ENCODE measurements around the gene KRTAP19-1.
"Not testable (repeated sequence)": the region's sequence is repeated elsewhere in the genome, so short reads cannot be mapped to it uniquely, and the experiment has no call there.

The KRTAP19-1 gene

GRCh38 chr21:30480145-30480544, at the start of gene KRTAP19-1:
Gene KRTAP19-1, minus strand, starts transcription at chr21:30480367. Its CDS starts 50 bp downstream, at chr21:30480317.
- FAIRE-seq (no peak), DNase-seq (ENCODE audit: extremely low spot score, insufficient read length, low read depth) (no peak)

GRCh38 chr21:30518876-30519275, 38.7 kb upstream of the KRTAP19-1 start:
- DNase-seq (ENCODE audit: extremely low spot score, insufficient read length, low read depth) (no peak), FAIRE-seq (no peak)

- DNase-seq (ENCODE audit: extremely low spot score, insufficient read length, low read depth) = no peak
- no peak for FAIRE-seq
Observed at GRCh38 chr21:30515681-30516080, 35.5 kb upstream of the KRTAP19-1 start.

GRCh38 chr21:30505621-30506205, 25.5 kb upstream of the KRTAP19-1 start:
- not testable (repeated sequence) for FAIRE-seq; DNase-seq (ENCODE audit: extremely low spot score, insufficient read length, low read depth)

- no peak for DNase-seq (ENCODE audit: extremely low spot score, insufficient read length, low read depth)
- FAIRE-seq = no peak
Observed at GRCh38 chr21:30502041-30502440, 21.9 kb upstream of the KRTAP19-1 start, which contains the start of gene KRTAP19-5. Gene KRTAP19-5, minus strand, starts transcription at chr21:30502141. Its CDS starts 51 bp downstream, at chr21:30502090.

- no peak for FAIRE-seq
Observed at GRCh38 chr21:30497065-30497464, 16.9 kb upstream of the KRTAP19-1 start, which contains the start of gene KRTAP19-4. Gene KRTAP19-4, minus strand, starts transcription at chr21:30497165. Its CDS starts 55 bp downstream, at chr21:30497110.

GRCh38 chr21:30491963-30492428, 11.8 kb upstream of the KRTAP19-1 start, which contains the start of gene KRTAP19-3:
Gene KRTAP19-3, minus strand, starts transcription at chr21:30492013. Its CDS starts 56 bp downstream, at chr21:30491957.
- DNase-seq (ENCODE audit: extremely low spot score, insufficient read length, low read depth) = no peak
- FAIRE-seq = no peak

More at GRCh38 chr21:30497065-30497464, 16.9 kb upstream of the KRTAP19-1 start, which contains the start of gene KRTAP19-4:
- no peak for DNase-seq (ENCODE audit: extremely low spot score, insufficient read length, low read depth)

DNA sequence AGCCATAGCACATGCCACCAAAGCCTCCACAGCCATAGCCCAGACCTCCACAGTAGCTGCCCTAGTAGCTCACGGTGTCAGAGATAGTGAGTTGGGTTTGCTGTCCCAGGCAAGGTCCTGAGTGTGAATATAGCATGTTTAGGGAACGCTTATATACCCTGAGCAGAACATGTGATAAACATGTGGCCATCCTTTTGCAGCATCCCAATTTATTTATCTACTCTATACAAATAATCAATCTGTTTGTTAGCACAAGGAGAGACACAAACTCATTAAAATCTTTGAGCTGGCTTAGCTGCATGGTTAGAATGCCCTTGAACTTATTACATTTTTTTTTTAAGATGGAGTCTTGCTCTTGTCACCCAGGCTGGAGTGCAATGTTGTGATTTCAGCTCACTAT, 7.2 kb upstream of the KRTAP19-1 start, which contains the start of gene KRTAP19-2:
Gene KRTAP19-2 (minus strand): TSS at position 101 of the 400 bp plus-strand sequence. CDS start 88 bp downstream, at position 13.
- no peak for FAIRE-seq
- no peak for DNase-seq (ENCODE audit: extremely low spot score, insufficient read length, low read depth)

DNA sequence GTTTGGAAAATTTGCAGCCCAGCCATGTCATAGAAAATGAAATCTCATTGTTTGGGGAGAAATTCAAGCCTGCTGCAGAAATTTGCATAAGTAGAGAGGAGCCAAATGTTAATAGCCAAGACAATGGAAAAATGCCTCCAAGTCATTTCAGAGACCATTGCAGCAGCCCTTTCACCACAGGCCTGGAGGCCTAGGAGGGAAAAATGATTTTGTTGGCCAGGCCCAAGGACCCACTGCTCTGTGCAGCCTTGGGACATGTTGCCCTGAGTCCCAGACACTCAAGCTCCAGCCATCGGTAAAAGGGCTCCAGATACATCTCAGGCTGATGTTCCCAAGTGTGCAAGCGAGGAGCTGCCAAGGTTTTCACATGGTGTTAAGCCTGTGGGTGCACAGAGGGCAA, 6.0 kb upstream of the KRTAP19-1 start:
- no peak for DNase-seq (ENCODE audit: extremely low spot score, insufficient read length, low read depth)
- no peak for FAIRE-seq

DNA sequence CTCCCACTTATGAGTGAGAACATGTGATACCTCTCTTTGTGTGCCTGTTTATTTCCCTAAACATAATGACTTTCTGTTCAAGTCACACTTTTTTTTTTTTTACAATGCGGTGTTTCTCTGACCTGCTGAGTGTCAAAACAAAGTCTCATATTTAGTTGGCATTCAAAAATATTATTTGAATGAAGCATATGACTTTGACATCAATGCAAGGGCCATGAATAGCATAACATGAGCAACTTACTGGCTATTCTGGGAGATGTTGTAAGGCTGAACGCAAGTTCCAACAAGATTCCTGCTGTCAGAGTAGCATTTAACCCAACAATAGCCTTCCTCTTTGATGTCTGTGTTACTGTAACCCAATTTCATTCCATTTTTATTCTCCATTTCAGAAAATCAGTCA, 2.0 kb upstream of the KRTAP19-1 start:
- FAIRE-seq (no peak), DNase-seq (ENCODE audit: extremely low spot score, insufficient read length, low read depth) (no peak)

DNA sequence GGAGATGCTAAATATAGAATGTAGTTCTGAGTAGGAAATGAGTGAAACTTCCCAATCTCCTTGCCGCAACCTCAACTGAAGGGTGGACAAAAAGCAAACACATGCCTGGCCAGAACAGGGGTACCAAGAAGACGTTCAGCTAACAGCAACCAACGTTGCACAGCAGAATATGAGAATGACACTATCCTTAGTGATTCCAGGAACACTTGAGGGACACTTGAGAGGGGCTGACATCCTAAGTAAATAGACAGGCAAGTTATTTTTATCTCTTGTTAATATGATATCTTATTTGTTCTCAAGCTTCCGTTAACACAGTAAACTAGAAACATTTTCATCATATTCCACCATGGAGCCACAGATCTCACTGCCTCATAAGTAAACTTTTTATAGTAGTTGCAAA, 908 bp downstream of the KRTAP19-1 start:
- no peak for DNase-seq (ENCODE audit: extremely low spot score, insufficient read length, low read depth)
- FAIRE-seq = no peak

GRCh38 chr21:30478004-30478403, 2.2 kb downstream of the KRTAP19-1 start:
- DNase-seq (ENCODE audit: extremely low spot score, insufficient read length, low read depth) = no peak

GRCh38 chr21:30468900-30469714, 11.1 kb downstream of the KRTAP19-1 start:
- FAIRE-seq (no peak), DNase-seq (ENCODE audit: extremely low spot score, insufficient read length, low read depth) (no peak)

More at GRCh38 chr21:30478004-30478403, 2.2 kb downstream of the KRTAP19-1 start:
- no peak for FAIRE-seq

DNA sequence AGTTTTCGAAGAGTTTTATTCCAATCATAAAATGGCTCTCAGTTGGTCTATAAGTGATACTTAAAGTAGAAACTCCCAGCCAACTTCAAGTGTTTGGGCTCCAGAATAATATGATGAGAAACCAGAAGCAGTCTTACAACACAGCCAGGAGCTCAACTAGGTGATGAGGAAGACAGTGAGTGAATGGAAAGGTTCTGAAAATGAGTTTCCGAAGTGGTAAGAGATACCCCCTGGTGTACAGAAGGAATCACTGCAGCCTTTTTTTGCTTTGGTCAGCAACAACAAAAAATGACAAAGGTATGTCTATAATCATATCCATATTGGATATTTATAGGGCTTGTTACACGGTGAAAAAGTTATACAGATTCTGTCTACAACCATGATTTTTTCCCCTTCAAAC, 16.5 kb downstream of the KRTAP19-1 start:
- FAIRE-seq = no peak
- no peak for DNase-seq (ENCODE audit: extremely low spot score, insufficient read length, low read depth)

GRCh38 chr21:30448514-30448913, 31.7 kb downstream of the KRTAP19-1 start:
- no peak for DNase-seq (ENCODE audit: extremely low spot score, insufficient read length, low read depth)
- no peak for FAIRE-seq

DNA sequence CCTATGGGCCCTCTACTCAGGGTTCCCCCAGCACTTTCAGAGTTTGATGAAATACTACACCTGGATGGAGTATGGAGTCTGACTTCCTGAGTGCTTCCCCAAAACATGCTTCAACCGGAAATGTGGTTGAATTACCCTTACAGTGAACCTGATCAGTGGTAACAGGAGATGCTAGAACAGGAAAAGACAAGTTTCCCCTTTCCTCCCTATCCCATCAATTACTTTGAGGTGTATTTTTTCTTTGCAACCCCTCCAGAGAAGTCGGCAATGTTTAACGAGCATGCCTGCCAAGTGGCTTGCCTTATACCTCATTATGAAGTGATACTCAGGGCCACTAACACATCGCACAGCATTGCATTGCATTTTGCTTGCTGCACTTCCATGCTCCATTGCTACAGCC, 33.1 kb downstream of the KRTAP19-1 start:
- DNase-seq (ENCODE audit: extremely low spot score, insufficient read length, low read depth) (no peak), FAIRE-seq (no peak)

DNA sequence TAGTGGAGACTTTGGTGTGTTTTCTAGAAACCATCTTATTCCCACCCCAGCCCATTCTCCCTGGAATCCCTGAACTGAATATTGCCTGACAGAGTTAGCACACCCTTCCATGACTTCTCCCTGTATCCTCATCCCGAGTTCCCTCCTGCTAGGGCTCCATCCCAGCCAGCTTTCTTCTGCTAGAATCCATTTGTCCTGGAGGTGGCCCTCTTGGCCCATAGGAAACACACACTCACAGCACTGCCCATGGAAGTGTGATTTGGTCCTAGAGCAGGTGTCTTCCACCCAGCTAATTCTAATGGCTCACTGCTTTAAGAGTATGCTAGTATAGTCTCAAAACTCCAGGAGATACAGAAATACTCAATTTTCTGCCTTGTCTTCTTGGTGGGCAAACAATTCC, 36.0 kb downstream of the KRTAP19-1 start:
- FAIRE-seq = no peak

GRCh38 chr21:30443226-30443625, 36.9 kb downstream of the KRTAP19-1 start:
- DNase-seq (ENCODE audit: extremely low spot score, insufficient read length, low read depth) = no peak
- FAIRE-seq = no peak

More for the DNA sequence above, 36.0 kb downstream of the KRTAP19-1 start:
- DNase-seq (ENCODE audit: extremely low spot score, insufficient read length, low read depth) = no peak

DNA sequence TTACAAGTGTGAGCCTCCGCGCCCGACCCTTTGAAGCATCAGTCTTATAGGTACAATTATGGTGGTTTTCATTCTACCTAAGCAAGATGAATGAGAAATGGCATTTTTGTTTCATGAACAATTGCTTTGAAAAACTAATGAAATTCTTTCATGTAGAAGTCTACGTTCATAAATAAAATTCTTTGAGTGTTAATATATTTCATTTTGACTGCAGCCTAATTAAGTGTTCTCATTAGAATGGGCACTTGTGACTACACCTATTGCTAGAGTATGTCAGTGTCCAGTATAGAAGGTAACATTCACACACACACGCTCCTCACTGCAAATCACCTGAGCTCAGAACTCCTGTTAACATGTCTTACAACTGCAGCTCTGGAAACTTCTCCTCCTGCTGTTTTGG, 40.2 kb downstream of the KRTAP19-1 start, which contains the start of gene KRTAP15-1:
Gene KRTAP15-1 (plus strand): TSS at position 301 of the 400 bp plus-strand sequence. CDS start 53 bp downstream, at position 354.
- FAIRE-seq = no peak

GRCh38 chr21:30437010-30437565, 43.1 kb downstream of the KRTAP19-1 start:
- DNase-seq (ENCODE audit: extremely low spot score, insufficient read length, low read depth) (no peak), FAIRE-seq (no peak)

More for the DNA sequence above, 40.2 kb downstream of the KRTAP19-1 start, which contains the start of gene KRTAP15-1:
- DNase-seq (ENCODE audit: extremely low spot score, insufficient read length, low read depth) = no peak
